HG02981 (cell line): Measurements from ENCODE around the gene TBC1D23.
"Not testable (repeated sequence)": the region's sequence is repeated elsewhere in the genome, so short reads cannot be mapped to it uniquely, and the experiment has no call there.

Experiments used
- ATAC-seq: cut with Tn5 transposase; IDR thresholded peaks from one replicate; pipeline ENCODE4 v1.9.1; 2021; ENCODE audit warnings: mild to moderate bottlenecking, moderate library complexity; ENCODE audit not compliant: unreplicated experiment

The TBC1D23 gene

GRCh38 chr3:100339786-100340185 is 79.0 kb downstream of the TBC1D23 start:
- ATAC-seq: no peak

GRCh38 chr3:100340527-100340926 is 79.7 kb downstream of the TBC1D23 start:
- ATAC-seq: no peak

GRCh38 chr3:100348727-100349126 is 87.9 kb downstream of the TBC1D23 start:
- ATAC-seq: no peak

DNA sequence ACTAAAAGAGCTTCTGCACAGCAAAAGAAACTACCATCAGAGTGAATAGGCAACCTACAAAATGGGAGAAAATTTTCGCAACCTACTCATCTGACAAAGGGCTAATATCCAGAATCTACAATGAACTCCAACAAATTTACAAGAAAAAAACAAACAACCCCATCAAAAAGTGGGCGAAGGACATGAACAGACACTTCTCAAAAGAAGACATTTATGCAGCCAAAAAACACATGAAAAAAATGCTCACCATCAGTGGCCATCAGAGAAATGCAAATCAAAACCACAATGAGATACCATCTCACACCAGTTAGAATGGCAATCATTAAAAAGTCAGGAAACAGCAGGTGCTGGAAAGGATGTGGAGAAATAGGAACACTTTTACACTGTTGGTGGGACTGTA is 91.0 kb downstream of the TBC1D23 start:
- not testable (repeated sequence) for ATAC-seq

DNA sequence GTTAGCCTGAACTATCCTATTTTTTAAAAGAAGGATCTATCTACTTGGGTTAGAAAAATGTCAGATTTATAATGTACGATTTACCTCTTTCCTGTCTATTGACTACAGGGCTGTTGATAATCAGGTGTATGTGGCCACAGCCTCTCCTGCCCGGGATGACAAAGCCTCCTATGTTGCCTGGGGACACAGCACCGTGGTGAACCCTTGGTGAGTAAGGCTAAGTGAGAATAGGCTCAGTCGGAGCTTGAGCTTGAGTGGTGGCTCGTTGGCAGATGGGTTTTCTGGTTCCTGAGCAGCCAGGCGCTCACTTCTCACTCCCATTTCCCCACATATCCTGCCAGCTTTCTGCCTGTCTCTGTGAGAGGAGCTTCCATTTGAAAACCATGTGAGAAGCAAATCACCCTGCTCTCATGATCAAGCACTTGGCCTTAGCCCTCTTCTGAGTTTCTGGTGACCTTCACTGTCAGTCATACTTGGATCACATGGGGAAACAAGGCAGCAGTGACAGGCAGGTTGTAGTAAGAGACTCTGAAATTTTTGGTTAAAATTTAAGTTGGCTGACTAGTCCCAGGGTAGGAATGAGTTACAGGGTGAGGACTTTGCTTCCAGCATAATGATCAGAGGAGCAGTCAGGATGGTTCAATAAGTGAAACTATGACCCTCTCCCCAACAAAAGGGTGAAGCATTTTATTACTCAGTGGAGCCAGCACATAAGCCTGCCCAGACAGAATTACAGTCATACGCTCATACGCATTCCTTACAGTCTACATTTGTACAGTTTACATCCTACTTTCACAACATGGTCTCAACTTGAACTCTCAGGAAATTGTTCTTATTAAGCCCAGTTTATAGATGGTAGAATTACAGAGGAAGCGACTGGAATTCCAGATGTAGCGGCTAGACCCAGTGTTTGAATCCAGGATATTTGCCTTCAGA is 91.8 kb downstream of the TBC1D23 start:
- no peak for ATAC-seq

GRCh38 chr3:100354850-100355249 is 94.1 kb downstream of the TBC1D23 start:
- ATAC-seq: no peak

DNA sequence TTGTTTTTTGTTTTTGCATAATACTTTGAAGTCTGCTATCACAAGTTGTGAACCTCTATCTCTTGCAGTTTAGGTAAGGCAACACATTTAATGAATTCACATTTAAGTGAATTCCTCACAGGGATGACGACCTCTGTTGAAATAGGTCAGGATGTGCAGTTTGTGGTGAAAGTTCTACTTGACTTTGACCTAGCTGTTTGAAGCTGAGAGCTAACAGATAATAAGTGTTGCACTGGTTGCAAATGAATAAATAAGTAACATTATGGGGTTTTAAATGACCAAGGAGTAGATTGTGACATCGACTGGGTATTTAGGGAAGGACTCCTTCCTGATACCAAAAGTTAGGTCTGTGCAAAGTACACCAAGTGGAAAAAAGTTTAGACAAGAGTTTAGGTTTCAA is 97.6 kb downstream of the TBC1D23 start:
- no peak for ATAC-seq

DNA sequence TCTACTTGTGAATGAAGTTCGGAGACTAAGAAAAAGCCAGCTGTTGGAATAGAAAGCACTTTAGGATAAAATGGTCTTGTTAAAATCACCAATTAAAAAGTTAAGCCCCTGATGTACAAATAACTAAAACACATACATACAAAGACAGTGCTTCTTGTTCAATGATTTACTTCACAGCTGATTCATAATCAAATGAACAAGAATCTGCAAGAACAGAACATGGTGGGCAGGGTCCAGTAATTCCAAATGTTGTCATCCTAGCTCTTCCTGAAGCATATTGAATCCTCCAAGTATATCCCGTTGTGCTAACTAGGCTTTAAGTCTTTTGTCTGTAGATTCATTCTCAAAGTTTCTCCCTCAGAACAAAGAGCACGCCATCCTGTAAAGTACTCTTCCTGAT is 98.2 kb downstream of the TBC1D23 start:
- no peak for ATAC-seq

GRCh38 chr3:100360757-100361496 is 100.1 kb downstream of the TBC1D23 start:
- no peak for ATAC-seq

- ATAC-seq: no peak
Measured at GRCh38 chr3:100361897-100362296, 101.1 kb downstream of the TBC1D23 start.

DNA sequence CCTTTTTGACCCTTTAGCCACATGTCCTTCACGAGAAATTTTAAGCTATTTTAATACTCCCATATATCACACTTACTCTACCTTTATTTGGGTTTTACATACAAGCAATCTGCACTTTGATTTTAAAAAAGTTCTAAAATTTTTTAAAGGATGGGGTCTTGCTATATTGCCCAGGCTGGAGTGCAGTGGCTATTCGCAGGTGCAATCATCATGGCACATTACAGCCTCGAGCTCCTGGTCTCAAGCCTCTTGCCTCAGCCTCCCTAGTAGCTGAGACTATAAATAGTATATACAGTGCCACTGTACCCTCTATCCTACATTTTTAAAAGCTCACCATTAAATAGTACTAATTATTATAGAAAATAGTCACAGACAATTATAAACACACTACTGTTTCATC is 103.6 kb downstream of the TBC1D23 start:
- no peak for ATAC-seq

- no peak for ATAC-seq
Measured at GRCh38 chr3:100366424-100366823, 105.6 kb downstream of the TBC1D23 start.

- ATAC-seq: no peak
Measured at GRCh38 chr3:100368441-100368840, 107.6 kb downstream of the TBC1D23 start.

GRCh38 chr3:100370756-100371155 is 110.0 kb downstream of the TBC1D23 start:
- no peak for ATAC-seq

DNA sequence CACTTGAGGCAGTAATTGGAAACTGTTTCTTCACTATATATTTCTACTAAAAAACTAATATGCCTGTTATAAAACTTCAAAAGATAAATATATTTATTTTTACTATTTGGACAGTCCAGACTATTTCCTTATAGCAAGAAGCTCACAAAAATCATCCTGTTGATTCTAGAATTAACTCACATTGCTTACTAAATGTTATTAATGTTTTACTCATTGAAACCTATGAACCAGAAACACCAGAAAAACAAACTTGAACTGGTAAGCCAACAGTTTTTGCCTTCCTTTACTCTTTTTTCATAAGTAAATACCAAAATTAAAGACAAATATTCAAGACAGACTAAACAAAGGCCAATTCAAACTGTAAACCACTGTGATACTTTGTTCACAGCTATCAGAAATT is 113.7 kb downstream of the TBC1D23 start:
- ATAC-seq: no peak
